Naive thymus-derived CD4-positive, alpha-beta T cell (primary cell): ENCODE measurements around the gene SRRM5. TPM values are rescaled to one million over a fixed set of nuclear protein-coding genes. Genes with fewer than 3 reads are reported as not detected.

ENCODE experiments used
- ATAC-seq: fragments of 150-1000 bp; cut with Tn5 transposase; 2 replicates; pipeline ENCODE4 v1.10.0; 2021; ENCODE audit warnings: mild to moderate bottlenecking, moderate library complexity
- CTCF ChIA-PET: fragments of 350-600 bp; sonication (Branson Sonifier 250); formaldehyde crosslinking; loops from one replicate; lab custom pipeline; 2021; ENCODE audit warnings: antibody characterized with exemption; lab: Charles Lee
- POLR2A ChIA-PET: fragments of 350-600 bp; sonication (Branson Sonifier 250); formaldehyde crosslinking; loops from one replicate; lab custom pipeline; 2021; ENCODE audit warnings: antibody characterized with exemption, inconsistent platforms; lab: Charles Lee
- DNase-seq, 9 donors: peaks; one replicate each; pipeline versions ENCODE4 v3.0.0 to v3.0.0-alpha.2; 2020 to 2022; ENCODE audit warnings: mixed read lengths in 1 of 9
- H3K27ac ChIP-seq: one replicate; pipeline ENCODE4 v1.7.0; 2013; ENCODE audit warnings: mild to moderate bottlenecking, low read depth, low read length, moderate library complexity
- H3K27me3 ChIP-seq, 2 donors: one replicate each; pipeline ENCODE4 v1.7.0; 2013; ENCODE audit warnings: low read length in 2 of 2, mild to moderate bottlenecking in 2 of 2, moderate library complexity in 2 of 2; ENCODE audit not compliant: control insufficient read depth in 2 of 2, insufficient read depth in 2 of 2
- H3K36me3 ChIP-seq, 3 experiments: 1 replicate in 2 of 3; 2 replicates in 1 of 3; pipeline ENCODE4 v1.7.0; 2013; ENCODE audit warnings: low read length in 3 of 3, mild to moderate bottlenecking in 3 of 3, moderate library complexity in 1 of 3; ENCODE audit not compliant: insufficient read depth in 3 of 3, control insufficient read depth in 2 of 3
- H3K4me1 ChIP-seq, 2 donors: one replicate each; pipeline ENCODE4 v1.7.0; 2013; ENCODE audit warnings: low read length in 2 of 2, mild to moderate bottlenecking in 2 of 2, moderate library complexity in 1 of 2; ENCODE audit not compliant: control insufficient read depth in 2 of 2, insufficient read depth in 2 of 2
- H3K4me3 ChIP-seq: 2 replicates; pipeline ENCODE4 v1.7.0; 2013; ENCODE audit warnings: mild to moderate bottlenecking, low read length
- H3K9me3 ChIP-seq, 3 experiments: 1 replicate in 2 of 3; 2 replicates in 1 of 3; pipeline ENCODE4 v1.7.0; 2013; ENCODE audit warnings: low read length in 3 of 3; ENCODE audit not compliant: control insufficient read depth in 2 of 3
- H3K27ac Mint-ChIP-seq, 9 donors: one replicate each; pipeline ENCODE4 v1.8.0; 2020 to 2022; ENCODE audit warnings: mixed read lengths in 9 of 9, mild to moderate bottlenecking in 8 of 9, moderate library complexity in 5 of 9, inconsistent platforms in 2 of 9
- H3K27me3 Mint-ChIP-seq, 5 donors: one replicate each; pipeline ENCODE4 v1.8.0; 2021 to 2022; ENCODE audit warnings: mixed read lengths in 5 of 5, mild to moderate bottlenecking in 1 of 5
- H3K36me3 Mint-ChIP-seq, 5 donors: one replicate each; pipeline ENCODE4 v1.8.0; 2020 to 2022; ENCODE audit warnings: mixed read lengths in 5 of 5, mild to moderate bottlenecking in 3 of 5, inconsistent platforms in 1 of 5
- H3K4me1 Mint-ChIP-seq, 7 donors: one replicate each; pipeline ENCODE4 v1.8.0; 2020 to 2022; ENCODE audit warnings: mixed read lengths in 7 of 7, mild to moderate bottlenecking in 3 of 7, inconsistent platforms in 1 of 7
- H3K4me3 Mint-ChIP-seq, 10 donors: one replicate each; pipeline ENCODE4 v1.8.0; 2020 to 2022; ENCODE audit warnings: mild to moderate bottlenecking in 10 of 10, mixed read lengths in 10 of 10, moderate library complexity in 6 of 10, inconsistent platforms in 2 of 10
- H3K9me3 Mint-ChIP-seq, 11 donors: one replicate each; pipeline ENCODE4 v1.8.0; 2020 to 2022; ENCODE audit warnings: mixed read lengths in 11 of 11, mild to moderate bottlenecking in 4 of 11, inconsistent platforms in 1 of 11, moderate library complexity in 1 of 11
- intact Hi-C, 2 donors: fragments of 100-400 bp; cut with micrococcal nuclease; formaldehyde crosslinking; loops; one replicate each; pipeline ENCODE4 v1.15.1; 2023
- polyA plus RNA-seq, 2 donors: library from polyadenylated mRNA; unstranded; fragments of 300-500 nt; fragmentation: Illumina TruSeq; gene quantifications; one replicate each; pipeline ENCODE4 v1.2.3, GENCODE V29; 2021
- total RNA-seq, 6 experiments: library from RNA in 5 of 6; stranded (reverse) in 5 of 6; gene quantifications; 1 replicate in 5 of 6; 2 replicates in 1 of 6; pipeline ENCODE4 v1.2.3 and lab custom pipeline; 2021 to 2026

SRRM5 gene
- total and polyA plus RNA-seq, 7 experiments from 2014 or later: 0.56 to 1.7 (median 1.1) TPM

DNA sequence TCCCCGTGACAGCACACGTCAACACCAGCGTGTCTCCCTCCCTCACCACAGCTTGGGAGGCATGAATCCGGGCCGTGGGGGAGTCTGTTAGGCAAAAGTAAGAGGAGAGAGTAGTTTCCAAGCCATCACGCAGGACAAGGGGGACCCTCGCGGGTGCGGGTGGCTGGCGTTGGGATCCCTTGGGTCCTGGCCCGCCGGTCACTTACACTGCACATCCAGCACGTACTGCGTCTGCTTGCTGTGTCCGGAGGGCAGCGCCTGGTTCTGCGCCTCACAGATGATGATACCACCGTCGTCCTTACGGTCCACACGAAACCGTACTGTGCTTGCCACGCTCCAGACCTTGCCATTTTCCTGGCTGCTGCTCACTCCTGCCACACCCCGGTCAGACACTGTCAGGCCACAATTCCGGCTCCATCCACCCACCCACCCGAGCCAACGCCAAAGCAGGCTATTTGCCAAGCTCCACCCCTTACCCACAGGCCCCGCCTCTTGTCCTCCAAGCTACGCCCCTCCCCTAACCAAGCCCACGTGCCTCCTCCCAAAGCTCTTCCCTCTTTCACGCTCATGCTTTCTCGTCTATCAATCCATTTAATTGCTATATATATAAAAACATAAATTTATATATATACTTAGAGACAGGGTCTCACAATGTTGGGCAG is 14.2 kb downstream of the SRRM5 start:
- Histone ChIP-seq H3K36me3 (no peaks in the 10 kb centered on the region), H3K27ac (no peak overlapping the region), H3K4me1 (peaks cover 4% of the 10 kb centered on the region in 2 donors), H3K4me3 (no peak overlapping the region), H3K9me3 (no peaks in the 10 kb centered on the region), H3K27me3 (no peaks in the 10 kb centered on the region)
- Mint-ChIP-seq H3K9me3 (no peaks in the 10 kb centered on the region), H3K27ac (peak overlapping the region in 1 of 9 donors; percentile 59), H3K4me3 (peak overlapping the region in 1 of 10 donors; percentile 29), H3K4me1 (peaks cover 10 to 29% (median 20%) of the 10 kb centered on the region in 7 donors), H3K36me3 (peaks cover 0 to 2% (median 0%) of the 10 kb centered on the region in 5 donors), H3K27me3 (peaks cover 0 to 12% (median 0%) of the 10 kb centered on the region in 5 donors)
- no peak for ATAC-seq
- intact Hi-C loops: loop anchor here in 1 of 2 donors (1.0 kb wide), 1 partner anchor 71 kb away; no protein-coding TSS in a partner anchor
- peak in 1 of 9 donors; percentile 7 for DNase-seq
- ChIA-PET CTCF (interaction anchor here (0.6 to 0.7 kb wide), 2 partner anchors 44 to 1589 kb away, joined by 3 read pairs; partner anchors contain the start of gene PLAUR), POLR2A (interaction anchor here (0.6 kb wide), 1 partner anchor 424 kb away, joined by 3 read pairs; no protein-coding TSS in a partner anchor)

DNA sequence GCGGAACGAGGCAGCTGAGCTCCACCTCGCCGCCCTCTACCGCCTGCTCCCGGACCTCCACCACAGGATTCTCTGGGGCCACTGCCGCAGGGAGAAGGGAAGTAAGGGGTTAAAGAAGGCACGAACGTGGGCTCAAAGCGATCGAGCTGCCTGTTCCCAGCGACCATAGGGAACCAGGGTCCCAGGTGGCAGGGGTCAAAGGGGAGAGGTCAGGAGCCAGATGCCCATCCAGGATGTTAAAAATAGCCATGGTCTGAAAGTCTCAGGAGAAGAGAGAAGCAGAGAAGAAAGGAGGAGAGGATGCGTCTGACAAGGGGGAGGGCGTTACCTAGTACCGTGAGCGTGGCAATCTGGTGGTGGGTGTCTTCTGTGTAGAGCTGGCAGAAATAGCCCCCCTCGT is 14.9 kb downstream of the SRRM5 start:
- Histone ChIP-seq H3K27me3 (no peaks in the 10 kb centered on the region), H3K36me3 (no peaks in the 10 kb centered on the region), H3K4me1 (peaks cover 4% of the 10 kb centered on the region in 2 donors), H3K4me3 (no peak overlapping the region), H3K9me3 (no peaks in the 10 kb centered on the region), H3K27ac (no peak overlapping the region)
- H3K4me1 Mint-ChIP-seq: peaks cover 6 to 24% (median 16%) of the 10 kb centered on the region in 7 donors
- peaks cover 0 to 12% (median 0%) of the 10 kb centered on the region in 5 donors for H3K27me3 Mint-ChIP-seq
- H3K27ac Mint-ChIP-seq: no peak overlapping the region
- peaks cover 0 to 2% (median 0%) of the 10 kb centered on the region in 5 donors for H3K36me3 Mint-ChIP-seq
- ATAC-seq (no peak), DNase-seq (no peak)
- intact Hi-C loops: no loop called here
- H3K9me3 Mint-ChIP-seq: no peaks in the 10 kb centered on the region
- ChIA-PET CTCF (no interaction called here), POLR2A (interaction anchor here (0.6 kb wide), 1 partner anchor 423 kb away, joined by 3 read pairs; no protein-coding TSS in a partner anchor)
- peak overlapping the region in 2 of 10 donors; percentile 7 to 55 for H3K4me3 Mint-ChIP-seq

GRCh38 chr19:43628646-43629326 is 16.9 kb downstream of the SRRM5 start:
- no peak overlapping the region for H3K27ac Mint-ChIP-seq
- H3K4me1 Mint-ChIP-seq: peaks cover 5 to 20% (median 14%) of the 10 kb centered on the region in 7 donors
- peaks cover 4% of the 10 kb centered on the region in 2 donors for H3K4me1 ChIP-seq
- DNase-seq (peak in 1 of 9 donors; percentile 0), ATAC-seq (no peak)
- no peaks in the 10 kb centered on the region for H3K36me3 ChIP-seq
- H3K27me3 Mint-ChIP-seq: peaks cover 0 to 17% (median 6%) of the 10 kb centered on the region in 5 donors
- no peaks in the 10 kb centered on the region for H3K27me3 ChIP-seq
- H3K4me3 ChIP-seq: no peak overlapping the region
- no peak overlapping the region for H3K27ac ChIP-seq
- intact Hi-C loops: no loop called here
- ChIA-PET POLR2A (interaction anchor here (0.6 kb wide), 1 partner anchor 103 kb away, joined by 3 read pairs; no protein-coding TSS in a partner anchor), CTCF (interaction anchor here (0.6 to 1.2 kb wide), 2 partner anchors 13 to 73 kb away, joined by 3 read pairs; no protein-coding TSS in a partner anchor)
- no peak overlapping the region for H3K4me3 Mint-ChIP-seq
- no peaks in the 10 kb centered on the region for H3K9me3 ChIP-seq
- peaks cover 0 to 2% (median 0%) of the 10 kb centered on the region in 5 donors for H3K36me3 Mint-ChIP-seq
- no peaks in the 10 kb centered on the region for H3K9me3 Mint-ChIP-seq

DNA sequence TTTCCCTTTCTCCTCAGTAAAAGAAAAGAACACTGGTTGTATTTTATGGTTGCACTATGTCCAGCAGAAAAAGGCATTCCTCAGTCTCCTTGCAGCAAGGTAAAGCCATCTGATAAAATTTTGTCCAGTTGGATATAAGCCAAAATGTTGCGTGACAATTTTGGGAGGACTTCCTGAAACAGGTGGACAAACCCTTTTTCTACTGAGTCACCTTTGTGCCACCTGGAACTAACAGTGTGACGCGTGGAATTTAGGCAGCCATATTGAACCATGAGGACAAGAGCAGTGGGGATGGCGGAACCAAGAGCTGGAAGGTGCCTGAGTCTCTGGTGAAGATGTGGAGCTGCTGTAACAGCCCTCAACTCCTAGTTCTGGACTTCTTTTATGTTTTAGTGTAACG is 19.6 kb downstream of the SRRM5 start:
- Histone ChIP-seq H3K4me1 (no peaks in the 10 kb centered on the region), H3K27me3 (no peaks in the 10 kb centered on the region), H3K27ac (no peak overlapping the region), H3K9me3 (no peaks in the 10 kb centered on the region), H3K36me3 (no peaks in the 10 kb centered on the region), H3K4me3 (no peak overlapping the region)
- Mint-ChIP-seq H3K4me3 (no peak overlapping the region), H3K27ac (no peak overlapping the region), H3K27me3 (peaks cover 0 to 23% (median 6%) of the 10 kb centered on the region in 5 donors), H3K36me3 (no peaks in the 10 kb centered on the region), H3K9me3 (no peaks in the 10 kb centered on the region), H3K4me1 (peaks cover 0 to 10% (median 3%) of the 10 kb centered on the region in 7 donors)
- ATAC-seq (no peak), DNase-seq (no peak)
- intact Hi-C loops: no loop called here
- ChIA-PET CTCF (interaction anchor here (0.6 kb wide), 1 partner anchor 1344 kb away, joined by 3 read pairs; no protein-coding TSS in a partner anchor), POLR2A (interaction anchor here (0.6 kb wide), 1 partner anchor 527 kb away, joined by 5 read pairs; no protein-coding TSS in a partner anchor)

DNA sequence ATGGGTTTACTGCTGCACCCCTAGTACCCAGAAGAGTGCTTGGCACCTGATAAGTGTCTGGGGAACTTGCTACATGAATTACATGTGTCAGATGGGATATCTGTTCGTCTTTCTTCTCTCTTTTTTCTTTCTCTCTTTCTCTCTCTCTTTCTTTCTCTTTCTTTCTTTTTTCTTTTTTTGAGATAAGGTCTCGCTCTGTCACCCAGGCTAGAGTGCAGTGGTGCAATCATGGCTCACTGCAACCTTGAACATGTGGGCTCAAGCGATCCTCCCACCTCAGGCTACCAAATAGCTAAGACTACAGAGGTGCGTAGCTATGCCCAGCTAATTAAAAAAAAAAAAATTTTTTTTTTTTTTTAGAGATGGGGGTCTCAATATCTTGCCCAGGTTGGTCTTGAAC is 21.6 kb downstream of the SRRM5 start:
- ATAC-seq: no peak
- no peaks in the 10 kb centered on the region for H3K9me3 ChIP-seq
- H3K36me3 ChIP-seq: no peaks in the 10 kb centered on the region
- H3K27ac Mint-ChIP-seq: no peak overlapping the region
- no peak for DNase-seq
- intact Hi-C loops: no loop called here
- H3K4me3 Mint-ChIP-seq: no peak overlapping the region
- H3K36me3 Mint-ChIP-seq: no peaks in the 10 kb centered on the region
- H3K4me3 ChIP-seq: no peak overlapping the region
- H3K27ac ChIP-seq: no peak overlapping the region
- H3K4me1 Mint-ChIP-seq: peaks cover 0 to 5% (median under 1%) of the 10 kb centered on the region in 7 donors
- peaks cover 0 to 2% of the 10 kb centered on the region in 2 donors for H3K27me3 ChIP-seq
- H3K4me1 ChIP-seq: no peaks in the 10 kb centered on the region
- CTCF ChIA-PET: interaction anchor here (0.6 to 0.7 kb wide), 2 partner anchors 34 to 39 kb away, joined by 3 to 5 read pairs; no protein-coding TSS in a partner anchor
- peaks cover 8 to 32% (median 21%) of the 10 kb centered on the region in 5 donors for H3K27me3 Mint-ChIP-seq
- no peaks in the 10 kb centered on the region for H3K9me3 Mint-ChIP-seq
- POLR2A ChIA-PET: interaction anchor here (0.6 to 1.3 kb wide), 2 partner anchors 10 to 179 kb away, joined by 3 to 6 read pairs; no protein-coding TSS in a partner anchor

- H3K9me3 ChIP-seq: no peaks in the 10 kb centered on the region
- POLR2A ChIA-PET: interaction anchor here (1.3 kb wide), 1 partner anchor 10 kb away, joined by 3 read pairs; no protein-coding TSS in a partner anchor
- CTCF ChIA-PET: interaction anchor here (0.6 to 0.7 kb wide), 2 partner anchors 34 to 39 kb away, joined by 3 to 5 read pairs; no protein-coding TSS in a partner anchor
These were observed 22.2 kb downstream of the SRRM5 start for GRCh38 chr19:43634068-43634467.

More at GRCh38 chr19:43634068-43634467, 22.2 kb downstream of the SRRM5 start:
- Histone ChIP-seq H3K27ac (no peak overlapping the region), H3K4me3 (no peak overlapping the region), H3K27me3 (peaks cover 4 to 8% of the 10 kb centered on the region in 2 donors), H3K4me1 (no peaks in the 10 kb centered on the region), H3K36me3 (no peaks in the 10 kb centered on the region)
- DNase-seq (no peak), ATAC-seq (no peak)
- no peaks in the 10 kb centered on the region for H3K9me3 Mint-ChIP-seq
- no peaks in the 10 kb centered on the region for H3K36me3 Mint-ChIP-seq
- no peak overlapping the region for H3K4me3 Mint-ChIP-seq
- peaks cover 13 to 37% (median 27%) of the 10 kb centered on the region in 5 donors for H3K27me3 Mint-ChIP-seq
- intact Hi-C loops: no loop called here
- H3K4me1 Mint-ChIP-seq: peaks cover 3 to 10% (median 6%) of the 10 kb centered on the region in 7 donors
- H3K27ac Mint-ChIP-seq: no peak overlapping the region
